GM23338 (cell line): Measurements from ENCODE around the gene IQSEC2. TPM values are rescaled to one million over a fixed set of nuclear protein-coding genes. Genes with fewer than 3 reads are reported as not detected.

Source experiments
- ATAC-seq: fragments of 200-7000 bp; cut with Tn5 transposase; 3 replicates; pipeline ENCODE4 v1.9.1; 2020
- DNase-seq: peaks from one replicate; pipeline ENCODE4 v3.0.0-alpha.2; 2015; ENCODE audit warnings: low spot score
- H2AFZ ChIP-seq: fragments of 200-600 bp; sonication (generic); 2 replicates; pipeline ENCODE4 v1.8.0; 2016; ENCODE audit warnings: antibody characterized with exemption, mild to moderate bottlenecking, moderate library complexity
- H3F3A ChIP-seq: fragments of 200-600 bp; sonication (generic); replicated peaks from 2 replicates; pipeline ENCODE4 v1.8.0; 2017; ENCODE audit warnings: antibody characterized with exemption, mixed run types, low read depth
- H3K27ac ChIP-seq: fragments of 200-600 bp; sonication (generic); 2 replicates; pipeline ENCODE4 v1.6.1; 2016; ENCODE audit warnings: low read depth
- H3K27me3 ChIP-seq: fragments of 200-600 bp; sonication (generic); 2 replicates; pipeline ENCODE4 v1.8.0; 2016; ENCODE audit warnings: mild to moderate bottlenecking, mixed run types, moderate library complexity; ENCODE audit not compliant: insufficient read depth
- H3K36me3 ChIP-seq: fragments of 200-600 bp; sonication (generic); 2 replicates; pipeline ENCODE4 v1.8.0; 2016; ENCODE audit warnings: mild to moderate bottlenecking; ENCODE audit not compliant: insufficient read depth
- H3K4me1 ChIP-seq: fragments of 200-600 bp; sonication (generic); 2 replicates; pipeline ENCODE4 v1.8.0; 2016; ENCODE audit warnings: mild to moderate bottlenecking, moderate library complexity; ENCODE audit not compliant: insufficient read depth
- H3K4me2 ChIP-seq: fragments of 200-600 bp; sonication (generic); 2 replicates; pipeline ENCODE4 v1.7.1; 2017; ENCODE audit warnings: mixed run types
- H3K4me3 ChIP-seq: fragments of 200-600 bp; sonication (generic); 2 replicates; pipeline ENCODE4 v1.6.1; 2016; ENCODE audit warnings: mixed run types
- H3K79me2 ChIP-seq: fragments of 200-600 bp; sonication (generic); replicated peaks from 2 replicates; pipeline ENCODE4 v1.8.0; 2017; ENCODE audit warnings: mild to moderate bottlenecking; ENCODE audit not compliant: insufficient read depth
- H3K9me2 ChIP-seq: fragments of 200-600 bp; sonication (generic); 2 replicates; pipeline ENCODE4 v1.8.0; 2017; ENCODE audit not compliant: insufficient read depth
- H4K20me1 ChIP-seq: fragments of 200-600 bp; sonication (generic); replicated peaks from 2 replicates; pipeline ENCODE4 v1.8.0; 2017; ENCODE audit warnings: mild to moderate bottlenecking; ENCODE audit not compliant: insufficient read depth
- H3K27ac Mint-ChIP-seq: 2 replicates; pipeline ENCODE4 v1.8.0; 2020; ENCODE audit warnings: inconsistent platforms, mild to moderate bottlenecking, moderate library complexity, mixed read lengths
- H3K27me3 Mint-ChIP-seq: 3 replicates; pipeline ENCODE4 v1.8.0; 2022; ENCODE audit warnings: low read depth, mild to moderate bottlenecking, moderate library complexity, mixed read lengths, inconsistent platforms; ENCODE audit not compliant: insufficient read depth, poor library complexity
- H3K36me3 Mint-ChIP-seq: 3 replicates; pipeline ENCODE4 v1.8.0; 2021; ENCODE audit warnings: low read depth, mild to moderate bottlenecking, inconsistent platforms, moderate library complexity, mixed read lengths
- H3K4me1 Mint-ChIP-seq: 3 replicates; pipeline ENCODE4 v1.8.0; 2020; ENCODE audit warnings: mild to moderate bottlenecking, inconsistent platforms, mixed read lengths
- H3K4me3 Mint-ChIP-seq: 3 replicates; pipeline ENCODE4 v1.8.0; 2021; ENCODE audit warnings: moderate library complexity, mild to moderate bottlenecking, inconsistent platforms, mixed read lengths
- H3K9me3 Mint-ChIP-seq: 3 replicates; pipeline ENCODE4 v1.8.0; 2020; ENCODE audit warnings: moderate library complexity, mild to moderate bottlenecking, inconsistent platforms, mixed read lengths
- CREB1 ChIP-seq: fragments of 250-450 bp; sonication (Bioruptor Pico); IDR thresholded peaks from 2 replicates; pipeline ENCODE4 v1.5.0; 2020; ENCODE audit warnings: low read depth, mild to moderate bottlenecking, moderate library complexity
- EZH2 ChIP-seq: fragments of 200-600 bp; sonication (generic); IDR thresholded peaks from one replicate; pipeline ENCODE4 v1.8.0; 2017; ENCODE audit warnings: antibody characterized with exemption, mild to moderate bottlenecking, low read depth; ENCODE audit not compliant: unreplicated experiment
- EZH2phosphoT487 ChIP-seq: fragments of 200-600 bp; sonication (generic); IDR thresholded peaks from one replicate; pipeline ENCODE4 v1.8.1; 2018; ENCODE audit warnings: antibody characterized with exemption; ENCODE audit not compliant: unreplicated experiment
- JUNB ChIP-seq: IDR thresholded peaks from one replicate; pipeline ENCODE4 v1.6.1; 2016; ENCODE audit warnings: antibody characterized with exemption; ENCODE audit not compliant: unreplicated experiment
- NANOG ChIP-seq: IDR thresholded peaks from 2 replicates; pipeline ENCODE4 v1.6.1; 2016; ENCODE audit warnings: antibody characterized with exemption, borderline replicate concordance
- POLR2AphosphoS5 ChIP-seq: IDR thresholded peaks from 2 replicates; pipeline ENCODE4 v1.6.1; 2016; ENCODE audit warnings: antibody characterized with exemption, low read depth
- STAT1 ChIP-seq: IDR thresholded peaks from one replicate; pipeline ENCODE4 v1.6.1; 2016; ENCODE audit warnings: antibody characterized with exemption; ENCODE audit not compliant: unreplicated experiment
- ZNF114 ChIP-seq: fragments of 250-450 bp; sonication (Bioruptor Pico); IDR thresholded peaks from 2 replicates; pipeline ENCODE4 v1.5.0; 2020; ENCODE audit warnings: mild to moderate bottlenecking, moderate library complexity
- ZNF331 ChIP-seq: fragments of 250-450 bp; sonication (Bioruptor Pico); IDR thresholded peaks from 2 replicates; pipeline ENCODE4 v1.5.0; 2020; ENCODE audit warnings: low read depth, mild to moderate bottlenecking, moderate library complexity
- polyA plus RNA-seq: library from polyadenylated mRNA; unstranded; fragments of >200 nt; fragmentation: Nextera tagmentation; extraction: Ambion mirVana; gene quantifications from 2 replicates; pipeline ENCODE4 v1.2.1, GENCODE V29; 2016
- total RNA-seq: library from RNA; depleted of rRNA; stranded (reverse); fragments of >200 nt; shearing (Covaris generic); gene quantifications from 2 replicates; pipeline ENCODE4 v1.2.3, GENCODE V29; 2014
- TF ChIP-seq, protein P1 (sequence below): fragments of 250-450 bp; sonication (Bioruptor Pico); IDR thresholded peaks from 2 replicates; pipeline ENCODE4 v1.5.0; 2020; ENCODE audit warnings: mild to moderate bottlenecking, moderate library complexity
- TF ChIP-seq, protein P2 (sequence below): IDR thresholded peaks from 2 replicates; pipeline ENCODE4 v1.6.1; 2016; ENCODE audit warnings: antibody characterized with exemption
- TF ChIP-seq, protein P3 (sequence below), 2 experiments: fragments of 200-600 bp in 1 of 2; sonication (generic) in 1 of 2; conservative IDR thresholded peaks; 2 replicates each; pipeline versions ENCODE4 v1.5.1 to v1.6.1; 2016 to 2017; ENCODE audit warnings: antibody characterized with exemption in 2 of 2, low read depth in 2 of 2, mild to moderate bottlenecking in 2 of 2, moderate library complexity in 1 of 2
- TF ChIP-seq, protein P4 (sequence below): IDR thresholded peaks from one replicate; pipeline ENCODE4 v1.6.1; 2018; ENCODE audit warnings: antibody characterized with exemption; ENCODE audit not compliant: unreplicated experiment

IQSEC2 gene
- total and polyA plus RNA-seq, 2 experiments from 2014 or later: 12.3 to 92.2 TPM

DNA sequence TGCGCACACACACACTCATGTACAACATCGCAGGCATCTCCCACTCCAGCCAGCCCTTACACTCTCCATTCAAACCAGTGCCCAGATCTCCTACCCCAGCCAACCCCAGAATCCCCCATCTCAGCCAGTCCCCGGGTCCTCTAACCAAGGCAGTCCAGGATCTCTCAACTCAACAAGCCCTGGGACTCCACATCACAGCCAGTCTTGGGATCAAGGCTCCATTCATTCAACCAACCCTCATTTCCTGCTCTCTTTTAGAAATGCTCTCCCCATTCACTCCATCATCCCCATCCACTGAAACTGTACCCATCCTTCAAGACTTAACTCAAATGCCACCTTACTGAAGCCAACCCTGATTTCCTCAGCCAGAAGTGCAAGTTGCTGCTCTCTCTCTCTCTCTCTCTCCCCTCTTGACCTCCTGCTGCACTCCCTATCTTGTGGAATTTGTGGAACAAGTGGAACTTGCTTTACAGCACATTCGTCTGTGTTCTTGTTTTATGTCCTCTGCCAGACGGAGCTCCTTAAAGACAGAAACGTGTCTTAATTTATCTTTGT, 40.6 kb upstream of the IQSEC2 start:
- H3K4me1 Mint-ChIP-seq: peaks cover 53% of the 10 kb centered on the region
- no peak overlapping the region for H3K27ac Mint-ChIP-seq
- H4K20me1 ChIP-seq: 0 out of 2 replicates have a peak, but pooled peaks cover 2% of the 10 kb centered on the region
- H2AFZ ChIP-seq: no peak overlapping the region
- H3K27me3 ChIP-seq: no peaks in the 10 kb centered on the region
- TF ChIP-seq NANOG (no peak), ZNF331 (CRISPR knock-in tag) (no peak), ZNF114 (CRISPR knock-in tag) (no peak), POLR2AphosphoS5 (no peak), JUNB (no peak), STAT1 (no peak), CREB1 (no peak), EZH2 (no peak), EZH2phosphoT487 (no peak)
- TF ChIP-seq, protein P1, sequence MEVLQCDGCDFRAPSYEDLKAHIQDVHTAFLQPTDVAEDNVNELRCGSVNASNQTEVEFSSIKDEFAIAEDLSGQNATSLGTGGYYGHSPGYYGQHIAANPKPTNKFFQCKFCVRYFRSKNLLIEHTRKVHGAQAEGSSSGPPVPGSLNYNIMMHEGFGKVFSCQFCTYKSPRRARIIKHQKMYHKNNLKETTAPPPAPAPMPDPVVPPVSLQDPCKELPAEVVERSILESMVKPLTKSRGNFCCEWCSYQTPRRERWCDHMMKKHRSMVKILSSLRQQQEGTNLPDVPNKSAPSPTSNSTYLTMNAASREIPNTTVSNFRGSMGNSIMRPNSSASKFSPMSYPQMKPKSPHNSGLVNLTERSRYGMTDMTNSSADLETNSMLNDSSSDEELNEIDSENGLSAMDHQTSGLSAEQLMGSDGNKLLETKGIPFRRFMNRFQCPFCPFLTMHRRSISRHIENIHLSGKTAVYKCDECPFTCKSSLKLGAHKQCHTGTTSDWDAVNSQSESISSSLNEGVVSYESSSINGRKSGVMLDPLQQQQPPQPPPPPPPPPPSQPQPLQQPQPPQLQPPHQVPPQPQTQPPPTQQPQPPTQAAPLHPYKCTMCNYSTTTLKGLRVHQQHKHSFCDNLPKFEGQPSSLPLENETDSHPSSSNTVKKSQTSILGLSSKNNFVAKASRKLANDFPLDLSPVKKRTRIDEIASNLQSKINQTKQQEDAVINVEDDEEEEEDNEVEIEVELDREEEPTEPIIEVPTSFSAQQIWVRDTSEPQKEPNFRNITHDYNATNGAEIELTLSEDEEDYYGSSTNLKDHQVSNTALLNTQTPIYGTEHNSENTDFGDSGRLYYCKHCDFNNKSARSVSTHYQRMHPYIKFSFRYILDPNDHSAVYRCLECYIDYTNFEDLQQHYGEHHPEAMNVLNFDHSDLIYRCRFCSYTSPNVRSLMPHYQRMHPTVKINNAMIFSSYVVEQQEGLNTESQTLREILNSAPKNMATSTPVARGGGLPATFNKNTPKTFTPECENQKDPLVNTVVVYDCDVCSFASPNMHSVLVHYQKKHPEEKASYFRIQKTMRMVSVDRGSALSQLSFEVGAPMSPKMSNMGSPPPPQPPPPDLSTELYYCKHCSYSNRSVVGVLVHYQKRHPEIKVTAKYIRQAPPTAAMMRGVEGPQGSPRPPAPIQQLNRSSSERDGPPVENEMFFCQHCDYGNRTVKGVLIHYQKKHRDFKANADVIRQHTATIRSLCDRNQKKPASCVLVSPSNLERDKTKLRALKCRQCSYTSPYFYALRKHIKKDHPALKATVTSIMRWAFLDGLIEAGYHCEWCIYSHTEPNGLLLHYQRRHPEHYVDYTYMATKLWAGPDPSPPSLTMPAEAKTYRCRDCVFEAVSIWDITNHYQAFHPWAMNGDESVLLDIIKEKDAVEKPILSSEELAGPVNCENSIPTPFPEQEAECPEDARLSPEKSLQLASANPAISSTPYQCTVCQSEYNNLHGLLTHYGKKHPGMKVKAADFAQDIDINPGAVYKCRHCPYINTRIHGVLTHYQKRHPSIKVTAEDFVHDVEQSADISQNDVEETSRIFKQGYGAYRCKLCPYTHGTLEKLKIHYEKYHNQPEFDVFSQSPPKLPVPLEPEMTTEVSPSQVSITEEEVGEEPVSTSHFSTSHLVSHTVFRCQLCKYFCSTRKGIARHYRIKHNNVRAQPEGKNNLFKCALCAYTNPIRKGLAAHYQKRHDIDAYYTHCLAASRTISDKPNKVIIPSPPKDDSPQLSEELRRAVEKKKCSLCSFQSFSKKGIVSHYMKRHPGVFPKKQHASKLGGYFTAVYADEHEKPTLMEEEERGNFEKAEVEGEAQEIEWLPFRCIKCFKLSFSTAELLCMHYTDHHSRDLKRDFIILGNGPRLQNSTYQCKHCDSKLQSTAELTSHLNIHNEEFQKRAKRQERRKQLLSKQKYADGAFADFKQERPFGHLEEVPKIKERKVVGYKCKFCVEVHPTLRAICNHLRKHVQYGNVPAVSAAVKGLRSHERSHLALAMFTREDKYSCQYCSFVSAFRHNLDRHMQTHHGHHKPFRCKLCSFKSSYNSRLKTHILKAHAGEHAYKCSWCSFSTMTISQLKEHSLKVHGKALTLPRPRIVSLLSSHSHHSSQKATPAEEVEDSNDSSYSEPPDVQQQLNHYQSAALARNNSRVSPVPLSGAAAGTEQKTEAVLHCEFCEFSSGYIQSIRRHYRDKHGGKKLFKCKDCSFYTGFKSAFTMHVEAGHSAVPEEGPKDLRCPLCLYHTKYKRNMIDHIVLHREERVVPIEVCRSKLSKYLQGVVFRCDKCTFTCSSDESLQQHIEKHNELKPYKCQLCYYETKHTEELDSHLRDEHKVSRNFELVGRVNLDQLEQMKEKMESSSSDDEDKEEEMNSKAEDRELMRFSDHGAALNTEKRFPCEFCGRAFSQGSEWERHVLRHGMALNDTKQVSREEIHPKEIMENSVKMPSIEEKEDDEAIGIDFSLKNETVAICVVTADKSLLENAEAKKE (CRISPR knock-in tag): no peak
- TF ChIP-seq, protein P2, sequence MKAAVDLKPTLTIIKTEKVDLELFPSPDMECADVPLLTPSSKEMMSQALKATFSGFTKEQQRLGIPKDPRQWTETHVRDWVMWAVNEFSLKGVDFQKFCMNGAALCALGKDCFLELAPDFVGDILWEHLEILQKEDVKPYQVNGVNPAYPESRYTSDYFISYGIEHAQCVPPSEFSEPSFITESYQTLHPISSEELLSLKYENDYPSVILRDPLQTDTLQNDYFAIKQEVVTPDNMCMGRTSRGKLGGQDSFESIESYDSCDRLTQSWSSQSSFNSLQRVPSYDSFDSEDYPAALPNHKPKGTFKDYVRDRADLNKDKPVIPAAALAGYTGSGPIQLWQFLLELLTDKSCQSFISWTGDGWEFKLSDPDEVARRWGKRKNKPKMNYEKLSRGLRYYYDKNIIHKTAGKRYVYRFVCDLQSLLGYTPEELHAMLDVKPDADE: no peak
- TF ChIP-seq, protein P3, sequence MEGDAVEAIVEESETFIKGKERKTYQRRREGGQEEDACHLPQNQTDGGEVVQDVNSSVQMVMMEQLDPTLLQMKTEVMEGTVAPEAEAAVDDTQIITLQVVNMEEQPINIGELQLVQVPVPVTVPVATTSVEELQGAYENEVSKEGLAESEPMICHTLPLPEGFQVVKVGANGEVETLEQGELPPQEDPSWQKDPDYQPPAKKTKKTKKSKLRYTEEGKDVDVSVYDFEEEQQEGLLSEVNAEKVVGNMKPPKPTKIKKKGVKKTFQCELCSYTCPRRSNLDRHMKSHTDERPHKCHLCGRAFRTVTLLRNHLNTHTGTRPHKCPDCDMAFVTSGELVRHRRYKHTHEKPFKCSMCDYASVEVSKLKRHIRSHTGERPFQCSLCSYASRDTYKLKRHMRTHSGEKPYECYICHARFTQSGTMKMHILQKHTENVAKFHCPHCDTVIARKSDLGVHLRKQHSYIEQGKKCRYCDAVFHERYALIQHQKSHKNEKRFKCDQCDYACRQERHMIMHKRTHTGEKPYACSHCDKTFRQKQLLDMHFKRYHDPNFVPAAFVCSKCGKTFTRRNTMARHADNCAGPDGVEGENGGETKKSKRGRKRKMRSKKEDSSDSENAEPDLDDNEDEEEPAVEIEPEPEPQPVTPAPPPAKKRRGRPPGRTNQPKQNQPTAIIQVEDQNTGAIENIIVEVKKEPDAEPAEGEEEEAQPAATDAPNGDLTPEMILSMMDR (conservative IDR thresholded peaks at IDR 0.05; ENCODE audit: low read depth in 2 of 2): no peak
- TF ChIP-seq, protein P4, sequence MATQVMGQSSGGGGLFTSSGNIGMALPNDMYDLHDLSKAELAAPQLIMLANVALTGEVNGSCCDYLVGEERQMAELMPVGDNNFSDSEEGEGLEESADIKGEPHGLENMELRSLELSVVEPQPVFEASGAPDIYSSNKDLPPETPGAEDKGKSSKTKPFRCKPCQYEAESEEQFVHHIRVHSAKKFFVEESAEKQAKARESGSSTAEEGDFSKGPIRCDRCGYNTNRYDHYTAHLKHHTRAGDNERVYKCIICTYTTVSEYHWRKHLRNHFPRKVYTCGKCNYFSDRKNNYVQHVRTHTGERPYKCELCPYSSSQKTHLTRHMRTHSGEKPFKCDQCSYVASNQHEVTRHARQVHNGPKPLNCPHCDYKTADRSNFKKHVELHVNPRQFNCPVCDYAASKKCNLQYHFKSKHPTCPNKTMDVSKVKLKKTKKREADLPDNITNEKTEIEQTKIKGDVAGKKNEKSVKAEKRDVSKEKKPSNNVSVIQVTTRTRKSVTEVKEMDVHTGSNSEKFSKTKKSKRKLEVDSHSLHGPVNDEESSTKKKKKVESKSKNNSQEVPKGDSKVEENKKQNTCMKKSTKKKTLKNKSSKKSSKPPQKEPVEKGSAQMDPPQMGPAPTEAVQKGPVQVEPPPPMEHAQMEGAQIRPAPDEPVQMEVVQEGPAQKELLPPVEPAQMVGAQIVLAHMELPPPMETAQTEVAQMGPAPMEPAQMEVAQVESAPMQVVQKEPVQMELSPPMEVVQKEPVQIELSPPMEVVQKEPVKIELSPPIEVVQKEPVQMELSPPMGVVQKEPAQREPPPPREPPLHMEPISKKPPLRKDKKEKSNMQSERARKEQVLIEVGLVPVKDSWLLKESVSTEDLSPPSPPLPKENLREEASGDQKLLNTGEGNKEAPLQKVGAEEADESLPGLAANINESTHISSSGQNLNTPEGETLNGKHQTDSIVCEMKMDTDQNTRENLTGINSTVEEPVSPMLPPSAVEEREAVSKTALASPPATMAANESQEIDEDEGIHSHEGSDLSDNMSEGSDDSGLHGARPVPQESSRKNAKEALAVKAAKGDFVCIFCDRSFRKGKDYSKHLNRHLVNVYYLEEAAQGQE: no peak
- peaks cover 39% of the 10 kb centered on the region for H3K79me2 ChIP-seq
- H3K4me3 ChIP-seq: peak overlapping the region; percentile 54
- peaks cover 19% of the 10 kb centered on the region; the same call in 1 of the 2 replicates for H3K4me1 ChIP-seq
- peak overlapping the region; percentile 73 for H3K4me3 Mint-ChIP-seq
- H3K27ac ChIP-seq: peak overlapping the region; percentile 76; the same call in 1 of the 2 replicates
- no peaks in the 10 kb centered on the region; the same call in 2 of the 3 replicates for H3K36me3 Mint-ChIP-seq
- no peaks in the 10 kb centered on the region for H3K9me2 ChIP-seq
- no peaks in the 10 kb centered on the region for H3K36me3 ChIP-seq
- peak overlapping the region; percentile 75 for H3K4me2 ChIP-seq
- no peak for ATAC-seq
- no peak for DNase-seq
- no peaks in the 10 kb centered on the region for H3F3A ChIP-seq
- H3K9me3 Mint-ChIP-seq: no peaks in the 10 kb centered on the region; the same call in 1 of the 3 replicates
- H3K27me3 Mint-ChIP-seq: peaks cover 24% of the 10 kb centered on the region
